ENCODE data around the gene FAT1. TPM values are rescaled to one million over a fixed set of nuclear protein-coding genes. Genes with fewer than 3 reads are reported as not detected.

FAT1 gene
- total RNA-seq, result 100 to 1,000 TPM; 175 to 215 TPM

- Histone ChIP-seq H3K4me3 (peak within 1 kb of the TSS; percentile 74 to 80), H3K36me3 (no peaks in the 10 kb centered on the region), H3K27ac (peak within 1 kb of the TSS; percentile 89 to 92), H3K27me3 (replicated peaks; ENCODE audit: insufficient read depth) (no peaks in the 10 kb centered on the region), H3K4me1 (replicated peaks) (no peaks in the 10 kb centered on the region), H3K9me3 (no peaks in the 10 kb centered on the region)
- intact Hi-C loops (cut with DNase I), result loop anchor here (2.0 kb wide), 1 partner anchor 47 kb away; no protein-coding TSS in a partner anchor
- TF ChIP-seq POLR2A (IDR thresholded peaks at IDR 0.05) (no peak), POLR2AphosphoS5 (IDR thresholded peaks at IDR 0.05) (peak; percentile 22)
- whole genome bisulfite sequencing, result 0% methylated on average over 91 of the region's 112 CpGs
- DNase-seq (ENCODE audit: low spot score), result peak; percentile 58
Measured at GRCh38 chr4:186723292-186724057, at the start of gene FAT1. Gene FAT1 (minus strand): TSS chr4:186723856. CDS start chr4:186709827, 14,029 bp downstream.

GRCh38 chr4:186772936-186773487 lies 49.4 kb upstream of the FAT1 start:
- TF ChIP-seq CTCF (IDR thresholded peaks at IDR 0.05) (no peak), POLR2A (IDR thresholded peaks at IDR 0.05) (no peak), POLR2AphosphoS5 (IDR thresholded peaks at IDR 0.05) (no peak)
- Histone ChIP-seq H3K36me3 (no peaks in the 10 kb centered on the region), H3K4me3 (no peak overlapping the region), H3K27ac (no peak overlapping the region), H3K4me1 (replicated peaks) (no peaks in the 10 kb centered on the region), H3K9me3 (no peaks in the 10 kb centered on the region), H3K27me3 (replicated peaks; ENCODE audit: insufficient read depth) (no peaks in the 10 kb centered on the region)
- 76% methylated on average over 12 of the region's 12 CpGs for WGBS
- DNase-seq (ENCODE audit: low spot score), result no peak
- intact Hi-C loops (cut with DNase I), result no loop called here

- no peak overlapping the region for H3K4me3 ChIP-seq
Measured at GRCh38 chr4:186771624-186772023, 48.0 kb upstream of the FAT1 start.

GRCh38 chr4:186770481-186771175 lies 47.0 kb upstream of the FAT1 start:
- no peaks in the 10 kb centered on the region for H3K9me3 ChIP-seq
- TF ChIP-seq POLR2AphosphoS5 (IDR thresholded peaks at IDR 0.05) (no peak), CTCF (IDR thresholded peaks at IDR 0.05) (no peak), POLR2A (IDR thresholded peaks at IDR 0.05) (no peak)
- no peak for DNase-seq (ENCODE audit: low spot score)
- 85% methylated on average over 4 of the region's 4 CpGs for WGBS
- no peaks in the 10 kb centered on the region for H3K27me3 ChIP-seq (replicated peaks; ENCODE audit: insufficient read depth)
- no peaks in the 10 kb centered on the region for H3K4me1 ChIP-seq (replicated peaks)
- intact Hi-C loops (cut with DNase I), result no loop called here
- H3K4me3 ChIP-seq, result no peak overlapping the region
- H3K27ac ChIP-seq, result no peak overlapping the region
- no peaks in the 10 kb centered on the region for H3K36me3 ChIP-seq

More at GRCh38 chr4:186771624-186772023, 48.0 kb upstream of the FAT1 start:
- no peaks in the 10 kb centered on the region for H3K9me3 ChIP-seq
- 71% methylated on average over 2 of the region's 2 CpGs for WGBS
- no peak for DNase-seq (ENCODE audit: low spot score)
- intact Hi-C loops (cut with DNase I), result no loop called here
- H3K4me1 ChIP-seq (replicated peaks), result no peaks in the 10 kb centered on the region
- TF ChIP-seq CTCF (IDR thresholded peaks at IDR 0.05) (no peak), POLR2A (IDR thresholded peaks at IDR 0.05) (no peak), POLR2AphosphoS5 (IDR thresholded peaks at IDR 0.05) (no peak)
- no peaks in the 10 kb centered on the region for H3K36me3 ChIP-seq
- H3K27me3 ChIP-seq (replicated peaks; ENCODE audit: insufficient read depth), result no peaks in the 10 kb centered on the region
- no peak overlapping the region for H3K27ac ChIP-seq

- no peaks in the 10 kb centered on the region for H3K27me3 ChIP-seq (replicated peaks; ENCODE audit: insufficient read depth)
- 85% methylated on average over 4 of the region's 4 CpGs for WGBS
- no peak for DNase-seq (ENCODE audit: low spot score)
- no peaks in the 10 kb centered on the region for H3K4me1 ChIP-seq (replicated peaks)
- intact Hi-C loops (cut with DNase I), result no loop called here
- no peak overlapping the region for H3K4me3 ChIP-seq
- no peaks in the 10 kb centered on the region for H3K36me3 ChIP-seq
- H3K9me3 ChIP-seq, result no peaks in the 10 kb centered on the region
- TF ChIP-seq POLR2AphosphoS5 (IDR thresholded peaks at IDR 0.05) (no peak), CTCF (IDR thresholded peaks at IDR 0.05) (no peak), POLR2A (IDR thresholded peaks at IDR 0.05) (no peak)
- H3K27ac ChIP-seq, result no peak overlapping the region
Measured at GRCh38 chr4:186767794-186768193, 44.1 kb upstream of the FAT1 start.
